SK-N-SH (cell line): Measurements from ENCODE around the gene AJM1.

ENCODE experiments used
- ELF1 ChIP-seq: IDR thresholded peaks from 2 replicates; pipeline ENCODE4 v1.4.0; 2012
- MXI1 ChIP-seq: IDR thresholded peaks from 2 replicates; pipeline ENCODE4 v1.6.1; 2012; ENCODE audit warnings: mild to moderate bottlenecking, low read depth, low read length, improper control_type of control experiment
- POLR2AphosphoS5 ChIP-seq: IDR thresholded peaks from 2 replicates; pipeline ENCODE4 v1.6.1; 2012; ENCODE audit warnings: low read depth, low read length
- TCF12 ChIP-seq: IDR thresholded peaks from 2 replicates; pipeline ENCODE4 v1.4.0; 2012
- YY1 ChIP-seq: IDR thresholded peaks from 2 replicates; pipeline ENCODE4 v1.4.0; 2012; ENCODE audit warnings: low read depth, mild to moderate bottlenecking
- TF ChIP-seq, protein P1 (sequence below): fragments of 200-600 bp; sonication (generic); IDR thresholded peaks from 2 replicates; pipeline ENCODE4 v1.6.1; 2017; ENCODE audit warnings: antibody characterized with exemption, mild to moderate bottlenecking, moderate library complexity
- TF ChIP-seq, protein P2 (sequence below): IDR thresholded peaks from 2 replicates; pipeline ENCODE4 v1.4.0; 2012; ENCODE audit warnings: low read depth, borderline replicate concordance

DNA sequence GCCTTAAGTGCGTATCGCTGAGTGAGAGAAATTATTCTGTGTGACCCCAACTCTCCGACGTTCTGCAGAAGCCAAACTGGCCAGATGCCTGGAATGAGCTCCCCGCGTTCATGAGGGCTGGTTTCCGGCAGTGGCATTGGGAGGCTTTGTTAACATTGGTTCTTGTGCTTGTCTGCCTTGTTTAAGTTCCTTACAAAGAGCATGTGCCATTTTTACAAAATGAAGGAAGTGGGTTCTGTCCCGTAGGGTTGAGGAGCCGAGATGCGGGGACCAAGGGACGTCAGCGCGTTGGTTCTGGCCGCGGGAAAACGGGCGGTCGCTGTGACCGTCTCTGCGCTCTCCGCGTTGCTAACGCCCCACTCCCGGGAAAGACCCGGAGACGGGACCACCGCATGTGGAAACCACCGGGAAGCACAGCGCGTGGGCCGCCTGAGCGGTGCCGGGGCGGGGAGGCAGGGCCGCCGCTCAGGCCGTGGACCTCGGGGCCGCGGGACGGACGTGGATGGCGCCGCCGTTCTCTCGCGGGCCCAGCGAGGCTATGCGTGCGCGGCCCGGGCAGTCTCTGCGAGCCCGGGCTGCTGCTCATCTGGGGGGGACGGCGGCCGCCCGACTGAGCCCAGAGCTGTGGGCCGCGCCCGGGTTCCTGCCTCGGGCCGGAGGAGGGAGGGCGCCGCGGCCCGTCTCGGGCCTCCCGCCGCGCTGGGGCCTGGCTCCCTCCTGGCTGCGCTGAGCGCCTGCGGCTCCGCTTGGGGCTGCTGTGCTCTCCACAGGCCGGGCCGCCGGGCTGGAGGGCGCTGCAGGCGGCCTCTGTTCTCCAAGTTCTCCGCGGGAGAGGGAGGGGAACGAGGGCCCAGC lies 21.1 kb upstream of the AJM1 start:
- TF ChIP-seq, protein P1, sequence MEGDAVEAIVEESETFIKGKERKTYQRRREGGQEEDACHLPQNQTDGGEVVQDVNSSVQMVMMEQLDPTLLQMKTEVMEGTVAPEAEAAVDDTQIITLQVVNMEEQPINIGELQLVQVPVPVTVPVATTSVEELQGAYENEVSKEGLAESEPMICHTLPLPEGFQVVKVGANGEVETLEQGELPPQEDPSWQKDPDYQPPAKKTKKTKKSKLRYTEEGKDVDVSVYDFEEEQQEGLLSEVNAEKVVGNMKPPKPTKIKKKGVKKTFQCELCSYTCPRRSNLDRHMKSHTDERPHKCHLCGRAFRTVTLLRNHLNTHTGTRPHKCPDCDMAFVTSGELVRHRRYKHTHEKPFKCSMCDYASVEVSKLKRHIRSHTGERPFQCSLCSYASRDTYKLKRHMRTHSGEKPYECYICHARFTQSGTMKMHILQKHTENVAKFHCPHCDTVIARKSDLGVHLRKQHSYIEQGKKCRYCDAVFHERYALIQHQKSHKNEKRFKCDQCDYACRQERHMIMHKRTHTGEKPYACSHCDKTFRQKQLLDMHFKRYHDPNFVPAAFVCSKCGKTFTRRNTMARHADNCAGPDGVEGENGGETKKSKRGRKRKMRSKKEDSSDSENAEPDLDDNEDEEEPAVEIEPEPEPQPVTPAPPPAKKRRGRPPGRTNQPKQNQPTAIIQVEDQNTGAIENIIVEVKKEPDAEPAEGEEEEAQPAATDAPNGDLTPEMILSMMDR = no peak
- TF ChIP-seq ELF1 (no peak), POLR2AphosphoS5 (no peak), YY1 (no peak), TCF12 (no peak), MXI1 (no peak)
- TF ChIP-seq, protein P2, sequence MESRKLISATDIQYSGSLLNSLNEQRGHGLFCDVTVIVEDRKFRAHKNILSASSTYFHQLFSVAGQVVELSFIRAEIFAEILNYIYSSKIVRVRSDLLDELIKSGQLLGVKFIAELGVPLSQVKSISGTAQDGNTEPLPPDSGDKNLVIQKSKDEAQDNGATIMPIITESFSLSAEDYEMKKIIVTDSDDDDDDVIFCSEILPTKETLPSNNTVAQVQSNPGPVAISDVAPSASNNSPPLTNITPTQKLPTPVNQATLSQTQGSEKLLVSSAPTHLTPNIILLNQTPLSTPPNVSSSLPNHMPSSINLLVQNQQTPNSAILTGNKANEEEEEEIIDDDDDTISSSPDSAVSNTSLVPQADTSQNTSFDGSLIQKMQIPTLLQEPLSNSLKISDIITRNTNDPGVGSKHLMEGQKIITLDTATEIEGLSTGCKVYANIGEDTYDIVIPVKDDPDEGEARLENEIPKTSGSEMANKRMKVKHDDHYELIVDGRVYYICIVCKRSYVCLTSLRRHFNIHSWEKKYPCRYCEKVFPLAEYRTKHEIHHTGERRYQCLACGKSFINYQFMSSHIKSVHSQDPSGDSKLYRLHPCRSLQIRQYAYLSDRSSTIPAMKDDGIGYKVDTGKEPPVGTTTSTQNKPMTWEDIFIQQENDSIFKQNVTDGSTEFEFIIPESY = no peak
